GM12801 (cell line): ENCODE measurements around the gene ARHGAP32.

ENCODE experiments used
- CTCF ChIP-seq: IDR thresholded peaks from one replicate; pipeline ENCODE4 v1.5.1; 2011; ENCODE audit warnings: control low read depth; ENCODE audit not compliant: insufficient read length; ENCODE audit errors: extremely low read depth

ARHGAP32 gene

GRCh38 chr11:129214710-129215295, 22.7 kb upstream of the ARHGAP32 start:
- no peak for TF ChIP-seq CTCF

- no peak for TF ChIP-seq CTCF
Measured at GRCh38 chr11:129213261-129213660, 21.1 kb upstream of the ARHGAP32 start.

- TF ChIP-seq CTCF, result no peak
Measured at GRCh38 chr11:129211397-129211796, 19.3 kb upstream of the ARHGAP32 start.

GRCh38 chr11:129210831-129211181, 18.7 kb upstream of the ARHGAP32 start:
- TF ChIP-seq CTCF, result no peak

- TF ChIP-seq CTCF, result no peak
Measured at GRCh38 chr11:129209891-129210830, 18.0 kb upstream of the ARHGAP32 start.

- no peak for TF ChIP-seq CTCF
Measured at GRCh38 chr11:129208863-129209262, 16.7 kb upstream of the ARHGAP32 start.

- TF ChIP-seq CTCF, result no peak
Measured at GRCh38 chr11:129204150-129204838, 12.2 kb upstream of the ARHGAP32 start.
